CD4-positive, alpha-beta T cell treated with Interleukin-1 beta for 1 hour (primary cell): Measurements from ENCODE around the gene MGMT.

Source experiments
- DNase-seq, 2 donors: peaks; one replicate each; pipeline ENCODE4 v3.0.0-alpha.2; 2020 to 2022

Gene MGMT

GRCh38 chr10:129784291-129784690, 317.2 kb downstream of the MGMT start:
- DNase-seq, result no peak

- no peak for DNase-seq
Observed at GRCh38 chr10:129784891-129785290, 317.9 kb downstream of the MGMT start.

- DNase-seq, result no peak
Observed at GRCh38 chr10:129785536-129785981, 318.5 kb downstream of the MGMT start.

- DNase-seq, result no peak
Observed at GRCh38 chr10:129786216-129786615, 319.2 kb downstream of the MGMT start.

- DNase-seq, result no peak
Observed at GRCh38 chr10:129787557-129787956, 320.5 kb downstream of the MGMT start.

GRCh38 chr10:129788215-129788614, 321.2 kb downstream of the MGMT start:
- no peak for DNase-seq

- DNase-seq, result no peak
Observed at GRCh38 chr10:129790715-129791446, 323.8 kb downstream of the MGMT start.

- DNase-seq, result no peak
Observed at GRCh38 chr10:129792141-129792540, 325.1 kb downstream of the MGMT start.

GRCh38 chr10:129792864-129793263, 325.8 kb downstream of the MGMT start:
- no peak for DNase-seq

GRCh38 chr10:129793479-129793878, 326.4 kb downstream of the MGMT start:
- DNase-seq, result no peak

GRCh38 chr10:129793996-129794395, 327.0 kb downstream of the MGMT start:
- DNase-seq, result no peak

GRCh38 chr10:129796710-129797420, 329.8 kb downstream of the MGMT start:
- no peak for DNase-seq

GRCh38 chr10:129799942-129800341, 332.9 kb downstream of the MGMT start:
- DNase-seq, result no peak

- DNase-seq, result no peak
Observed at GRCh38 chr10:129800796-129801340, 333.8 kb downstream of the MGMT start.

GRCh38 chr10:129807211-129807610, 340.2 kb downstream of the MGMT start:
- DNase-seq, result no peak

GRCh38 chr10:129808092-129808983, 341.3 kb downstream of the MGMT start:
- DNase-seq, result no peak

GRCh38 chr10:129809431-129809830, 342.4 kb downstream of the MGMT start:
- DNase-seq, result no peak

GRCh38 chr10:129809841-129810240, 342.8 kb downstream of the MGMT start:
- DNase-seq, result no peak

- no peak for DNase-seq
Observed at GRCh38 chr10:129811208-129811607, 344.2 kb downstream of the MGMT start.

- DNase-seq, result no peak
Observed at GRCh38 chr10:129812398-129812797, 345.4 kb downstream of the MGMT start.

- DNase-seq, result no peak
Observed at GRCh38 chr10:129814681-129815646, 347.9 kb downstream of the MGMT start.
